ENCODE data around the gene PLOD2.

Gene PLOD2

DNA sequence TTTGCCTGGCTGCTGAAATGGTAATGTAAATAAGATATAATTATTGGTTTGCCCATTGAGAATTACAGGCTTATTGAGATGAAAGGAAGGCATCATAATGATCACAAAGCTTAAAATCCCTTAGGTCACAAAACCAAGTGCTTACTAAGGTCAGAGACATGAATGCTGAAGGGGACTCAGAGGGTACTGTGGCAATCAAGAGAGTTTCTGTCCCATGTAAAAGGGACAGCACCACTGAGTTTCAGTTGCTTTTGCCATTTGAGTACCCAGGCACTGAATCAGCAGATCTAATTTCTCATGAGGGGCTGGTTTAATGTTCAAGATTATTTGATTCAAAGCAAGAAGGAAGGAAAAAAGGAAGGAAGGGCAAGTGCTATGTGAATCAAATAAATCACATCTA is 127.0 kb downstream of the PLOD2 start:
- DNase-seq, result no peak

DNA sequence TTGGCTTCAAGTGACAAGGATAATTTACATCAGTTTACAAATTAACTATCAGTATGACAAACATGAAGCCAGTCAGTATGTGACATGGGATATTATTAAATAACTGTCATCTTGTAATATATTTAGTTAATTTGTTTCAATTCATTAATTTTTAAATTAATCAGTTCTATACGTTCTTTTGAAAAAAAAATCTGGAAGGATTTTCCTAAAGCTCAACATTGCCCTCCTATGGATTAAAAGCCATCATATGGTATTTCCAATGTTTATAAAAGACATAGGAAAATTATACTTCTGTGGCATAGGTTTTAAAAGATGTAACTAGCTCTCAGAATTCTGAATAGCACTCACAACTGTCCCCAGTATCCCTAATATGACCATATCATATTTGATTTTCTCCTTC is 134.4 kb downstream of the PLOD2 start:
- no peak for DNase-seq

DNA sequence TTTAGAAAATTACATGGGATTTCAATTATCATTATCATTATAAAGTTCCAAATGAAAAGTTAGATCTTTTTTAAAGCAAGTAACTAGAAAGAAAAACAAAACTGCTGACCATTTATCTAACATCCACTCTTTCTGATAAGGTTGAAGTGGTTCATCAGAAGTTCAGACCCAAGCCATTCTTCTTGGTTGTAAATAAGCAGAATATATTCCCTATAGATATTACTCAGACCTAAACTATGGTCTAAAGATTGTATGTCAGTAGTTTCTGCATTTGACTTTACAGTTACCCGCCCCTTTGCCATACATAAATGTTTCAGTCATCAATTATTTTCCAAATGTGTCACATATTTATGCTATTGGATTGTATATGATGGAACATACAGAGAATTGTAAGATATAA is 136.7 kb downstream of the PLOD2 start:
- DNase-seq, result no peak

DNA sequence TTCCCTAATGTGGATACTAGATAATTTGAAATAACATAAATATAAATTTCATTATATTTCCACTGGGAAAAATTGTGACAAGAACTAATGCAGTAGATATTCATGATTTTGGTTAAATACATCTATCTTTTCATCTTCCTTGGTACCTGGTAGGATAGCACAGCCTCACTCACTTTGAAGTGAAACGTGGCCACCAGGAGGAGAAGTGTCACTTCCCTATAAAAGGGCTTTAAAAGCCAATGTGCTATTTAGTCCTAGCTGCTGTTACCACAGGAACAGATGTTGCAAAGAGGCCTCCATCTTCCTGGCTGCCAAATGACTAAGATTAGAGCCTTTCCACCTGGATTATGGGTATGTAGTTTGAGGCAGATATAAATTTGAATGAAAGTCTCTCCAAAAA is 140.0 kb downstream of the PLOD2 start:
- DNase-seq, result no peak

DNA sequence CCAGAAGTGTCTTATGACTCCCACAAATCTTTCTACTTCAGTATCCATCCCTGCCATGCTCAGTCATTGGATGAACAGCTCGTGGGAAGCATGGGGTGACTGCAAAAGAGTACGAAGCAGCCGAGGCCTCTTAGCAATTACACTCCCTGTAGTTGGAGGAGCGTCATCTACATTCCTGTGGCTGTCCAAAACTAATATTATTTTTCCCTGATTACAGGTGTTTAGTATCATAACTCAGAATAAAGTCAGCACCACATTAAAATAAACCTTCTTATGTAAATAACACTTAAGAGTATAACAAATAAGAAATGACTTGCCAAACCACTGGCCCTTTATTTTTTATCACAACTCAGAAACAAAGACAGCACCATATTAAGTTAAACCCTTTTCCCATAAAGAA is 141.5 kb downstream of the PLOD2 start:
- no peak for DNase-seq

Measured in stimulated activated CD4-positive, alpha-beta T cell treated with anti-CD3 and anti-CD28 coated beads, Interleukin-4, amount 100 ng/mL, for 4 hours (primary cell).